GM19438 (cell line): Measurements from ENCODE around the gene PAK2.
"Not testable (repeated sequence)": the region's sequence is repeated elsewhere in the genome, so short reads cannot be mapped to it uniquely, and the experiment has no call there.

ENCODE experiments used
- ATAC-seq: cut with Tn5 transposase; IDR thresholded peaks from one replicate; pipeline ENCODE4 v1.9.1; 2021; ENCODE audit warnings: low read depth; ENCODE audit not compliant: unreplicated experiment

Gene PAK2

GRCh38 chr3:196839351-196839750 is 99.7 kb downstream of the PAK2 start:
- not testable (repeated sequence) for ATAC-seq

GRCh38 chr3:196842567-196843434 is 103.1 kb downstream of the PAK2 start:
- no peak for ATAC-seq

GRCh38 chr3:196843435-196844110 is 103.9 kb downstream of the PAK2 start:
- ATAC-seq: no peak

- not testable (repeated sequence) for ATAC-seq
Observed at GRCh38 chr3:196844235-196845219, 104.9 kb downstream of the PAK2 start.

GRCh38 chr3:196848375-196848774 is 108.7 kb downstream of the PAK2 start:
- ATAC-seq: not testable (repeated sequence)

- no peak for ATAC-seq
Observed at GRCh38 chr3:196849180-196849741, 109.6 kb downstream of the PAK2 start.

GRCh38 chr3:196863000-196863399 is 123.3 kb downstream of the PAK2 start:
- not testable (repeated sequence) for ATAC-seq

- ATAC-seq: no peak
Observed at GRCh38 chr3:196867155-196867506, 127.5 kb downstream of the PAK2 start.

GRCh38 chr3:196867507-196868296 is 128.0 kb downstream of the PAK2 start, which contains the start of gene SENP5:
Gene SENP5 (plus strand): TSS chr3:196867920. CDS start chr3:196885182, 17,262 bp downstream.
- ATAC-seq: peak; percentile 94

GRCh38 chr3:196868297-196868661 is 128.6 kb downstream of the PAK2 start:
- peak; percentile 20 for ATAC-seq

- no peak for ATAC-seq
Observed at GRCh38 chr3:196872316-196872715, 132.7 kb downstream of the PAK2 start.

- ATAC-seq: not testable (repeated sequence)
Observed at GRCh38 chr3:196874511-196875094, 134.9 kb downstream of the PAK2 start.

GRCh38 chr3:196875258-196875657 is 135.6 kb downstream of the PAK2 start:
- no peak for ATAC-seq
